Breast epithelium (tissue), 3 donors: Measurements from ENCODE around the gene FTH1.
"Not testable (repeated sequence)": the region's sequence is repeated elsewhere in the genome, so short reads cannot be mapped to it uniquely, and the experiment has no call there.

ENCODE experiments used
- CTCF ChIP-seq, 3 donors: fragments of 450-650 bp; IDR thresholded peaks; one replicate each; pipeline ENCODE4 v1.5.1; 2016 to 2017; ENCODE audit warnings: antibody characterized with exemption in 3 of 3, mild to moderate bottlenecking in 3 of 3, moderate library complexity in 3 of 3
- POLR2A ChIP-seq: fragments of 450-650 bp; IDR thresholded peaks from one replicate; pipeline ENCODE4 v1.6.1; 2016; ENCODE audit warnings: antibody characterized with exemption, mild to moderate bottlenecking, moderate library complexity
- POLR2AphosphoS5 ChIP-seq, 3 donors: sonication (generic); formaldehyde crosslinking; IDR thresholded peaks; one replicate each; pipeline ENCODE4 v1.6.1; 2017; ENCODE audit warnings: antibody characterized with exemption in 3 of 3

GRCh38 chr11:62002283-62002682, 34.8 kb upstream of the FTH1 start:
- TF ChIP-seq POLR2AphosphoS5 (IDR thresholded peaks at IDR 0.05); CTCF (IDR thresholded peaks at IDR 0.05); POLR2A: not testable (repeated sequence)
